Measurements from ENCODE around the gene EPGN.

GRCh38 chr4:74266081-74266480 lies 42.2 kb upstream of the EPGN start:
- TF ChIP-seq, protein P1, sequence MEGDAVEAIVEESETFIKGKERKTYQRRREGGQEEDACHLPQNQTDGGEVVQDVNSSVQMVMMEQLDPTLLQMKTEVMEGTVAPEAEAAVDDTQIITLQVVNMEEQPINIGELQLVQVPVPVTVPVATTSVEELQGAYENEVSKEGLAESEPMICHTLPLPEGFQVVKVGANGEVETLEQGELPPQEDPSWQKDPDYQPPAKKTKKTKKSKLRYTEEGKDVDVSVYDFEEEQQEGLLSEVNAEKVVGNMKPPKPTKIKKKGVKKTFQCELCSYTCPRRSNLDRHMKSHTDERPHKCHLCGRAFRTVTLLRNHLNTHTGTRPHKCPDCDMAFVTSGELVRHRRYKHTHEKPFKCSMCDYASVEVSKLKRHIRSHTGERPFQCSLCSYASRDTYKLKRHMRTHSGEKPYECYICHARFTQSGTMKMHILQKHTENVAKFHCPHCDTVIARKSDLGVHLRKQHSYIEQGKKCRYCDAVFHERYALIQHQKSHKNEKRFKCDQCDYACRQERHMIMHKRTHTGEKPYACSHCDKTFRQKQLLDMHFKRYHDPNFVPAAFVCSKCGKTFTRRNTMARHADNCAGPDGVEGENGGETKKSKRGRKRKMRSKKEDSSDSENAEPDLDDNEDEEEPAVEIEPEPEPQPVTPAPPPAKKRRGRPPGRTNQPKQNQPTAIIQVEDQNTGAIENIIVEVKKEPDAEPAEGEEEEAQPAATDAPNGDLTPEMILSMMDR (IDR thresholded peaks at IDR 0.05), result no peak
- TF ChIP-seq POLR2A (IDR thresholded peaks at IDR 0.05), result no peak

Measured in Peyer's patch (tissue), 4 donors.